ENCODE data around the gene CELF2.

The CELF2 gene

DNA sequence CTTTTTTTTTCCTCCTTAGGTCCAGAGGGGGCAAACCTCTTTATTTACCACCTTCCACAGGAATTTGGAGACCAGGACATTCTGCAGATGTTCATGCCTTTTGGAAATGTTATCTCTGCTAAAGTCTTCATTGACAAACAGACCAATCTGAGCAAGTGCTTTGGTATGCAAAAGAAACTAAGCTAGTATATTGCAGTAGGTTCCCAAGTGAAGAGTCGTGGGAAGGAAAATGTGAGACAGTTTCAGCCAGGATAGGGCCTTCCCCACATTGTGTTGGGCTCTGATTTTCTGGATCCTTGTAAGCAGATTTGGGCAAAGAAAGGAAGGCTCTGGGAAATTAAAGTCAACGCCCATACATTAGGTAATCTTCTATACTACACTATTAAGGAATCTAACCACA lies 308.1 kb downstream of the CELF2 start:
- DNase-seq (ENCODE audit: low read depth, low spot score) = no peak

GRCh38 chr10:11326241-11326640 lies 308.6 kb downstream of the CELF2 start:
- no peak for DNase-seq (ENCODE audit: low read depth, low spot score)

GRCh38 chr10:11326913-11327616 lies 309.4 kb downstream of the CELF2 start:
- no peak for DNase-seq (ENCODE audit: low read depth, low spot score)

GRCh38 chr10:11328264-11329061 lies 310.8 kb downstream of the CELF2 start:
- DNase-seq (ENCODE audit: low read depth, low spot score) = no peak

DNA sequence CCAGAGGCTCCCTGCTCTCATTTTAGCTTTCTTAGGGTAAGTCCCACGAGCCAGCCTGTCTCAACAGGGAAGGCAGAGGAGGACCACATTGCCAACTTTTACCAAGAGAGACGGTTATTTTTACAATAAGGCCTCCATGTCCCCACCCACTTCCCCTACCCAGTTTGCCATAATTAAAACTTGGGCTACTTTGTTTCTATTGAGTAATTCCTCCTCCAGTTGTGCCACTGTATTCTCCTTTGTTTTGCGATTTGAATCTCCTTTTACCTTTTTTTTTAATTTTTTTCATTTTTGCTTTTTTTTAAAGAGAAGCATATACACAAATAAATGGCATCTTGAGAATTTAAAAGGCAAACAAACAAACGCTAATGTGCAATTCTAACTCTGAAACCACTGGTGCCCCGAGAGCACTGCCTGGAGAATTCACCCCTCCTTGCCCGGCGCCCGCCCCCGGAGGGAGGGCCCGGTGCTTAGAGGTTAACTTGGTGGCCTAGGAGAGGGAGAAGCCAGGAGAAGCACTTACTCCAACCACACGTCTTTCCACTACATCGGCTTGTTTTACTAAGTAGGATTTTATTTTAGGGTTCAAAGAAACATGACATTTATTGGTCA lies 311.5 kb downstream of the CELF2 start:
- no peak for DNase-seq (ENCODE audit: low read depth, low spot score)

- DNase-seq (ENCODE audit: low read depth, low spot score) = no peak
Observed at GRCh38 chr10:11330383-11331045, 312.8 kb downstream of the CELF2 start.

GRCh38 chr10:11331046-11331577 lies 313.4 kb downstream of the CELF2 start:
- DNase-seq (ENCODE audit: low read depth, low spot score) = no peak

GRCh38 chr10:11331726-11332125 lies 314.1 kb downstream of the CELF2 start:
- DNase-seq (ENCODE audit: low read depth, low spot score) = no peak

GRCh38 chr10:11332846-11333245 lies 315.2 kb downstream of the CELF2 start:
- no peak for DNase-seq (ENCODE audit: low read depth, low spot score)

GRCh38 chr10:11334436-11334835 lies 316.8 kb downstream of the CELF2 start:
- no peak for DNase-seq (ENCODE audit: low read depth, low spot score)

DNA sequence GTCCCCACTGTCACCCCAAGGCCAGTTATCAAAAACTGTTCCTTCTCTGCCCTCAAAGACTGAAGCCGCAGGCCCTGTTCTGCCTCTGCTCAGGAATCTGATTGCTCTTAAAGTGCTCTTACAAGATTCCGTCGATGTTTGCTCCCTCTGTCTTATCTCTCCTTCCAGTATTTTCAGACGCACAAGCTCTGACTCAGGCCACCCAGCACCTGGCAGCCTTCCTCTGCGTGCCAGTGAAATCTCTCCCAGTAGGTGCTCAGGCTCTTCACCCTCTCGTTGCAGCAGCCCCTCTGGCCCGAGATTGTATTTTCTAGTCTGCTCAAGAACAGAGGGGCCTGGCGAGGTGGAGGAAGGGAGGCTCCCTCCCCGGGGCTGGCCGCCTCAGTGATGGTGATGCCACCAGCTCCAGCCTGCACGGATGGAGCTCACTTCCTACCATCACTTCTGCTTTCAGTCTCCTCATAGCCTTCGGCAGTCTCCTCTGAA lies 317.5 kb downstream of the CELF2 start:
- no peak for DNase-seq (ENCODE audit: low read depth, low spot score)

DNA sequence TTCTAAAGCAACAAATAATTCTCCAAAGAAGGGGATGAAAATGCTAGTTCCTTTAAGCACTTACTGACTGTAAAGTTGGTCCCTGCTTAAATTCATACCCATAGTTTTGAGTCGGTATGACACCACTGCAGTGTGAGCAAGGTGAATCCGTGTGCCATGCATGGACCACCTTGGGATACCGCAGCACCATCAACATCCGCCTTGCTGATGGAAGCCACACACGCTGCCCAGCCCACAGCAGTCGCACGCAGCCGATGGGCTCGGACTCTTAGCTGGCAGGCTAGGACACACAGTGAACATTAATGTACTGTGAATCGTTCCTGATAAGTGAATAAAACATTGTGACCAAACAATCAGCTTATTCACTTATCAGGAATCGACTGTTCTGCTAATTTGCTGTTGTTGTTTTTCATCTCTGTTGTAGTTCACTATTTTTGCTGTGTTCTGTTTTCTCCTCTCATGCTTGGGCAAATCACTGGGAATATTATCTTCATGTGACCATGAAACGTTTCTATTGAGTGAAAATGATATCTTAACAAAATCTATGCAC lies 318.3 kb downstream of the CELF2 start:
- no peak for DNase-seq (ENCODE audit: low read depth, low spot score)

DNA sequence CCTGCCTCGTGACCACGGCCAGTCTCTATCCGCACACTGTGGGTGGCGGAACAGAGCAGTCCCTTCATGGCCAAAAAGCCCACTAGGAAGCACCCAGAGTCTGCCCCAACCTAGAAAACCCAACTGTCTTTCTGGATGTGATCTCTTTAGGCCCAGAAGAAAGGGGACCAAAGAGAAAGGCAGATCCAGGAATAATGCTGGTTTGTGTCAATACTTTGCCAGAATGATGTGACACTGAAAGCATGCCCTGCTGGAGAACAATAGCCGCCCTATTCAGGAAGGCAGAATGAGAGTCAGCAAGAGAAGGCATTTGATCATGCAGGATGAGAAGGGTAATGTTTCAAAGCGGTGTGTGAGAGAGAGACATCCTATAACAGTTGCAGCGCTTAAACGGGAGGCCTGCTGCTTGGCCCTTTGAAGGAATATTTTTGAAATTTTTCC lies 319.1 kb downstream of the CELF2 start:
- DNase-seq (ENCODE audit: low read depth, low spot score) = no peak

GRCh38 chr10:11337516-11337915 lies 319.8 kb downstream of the CELF2 start:
- DNase-seq (ENCODE audit: low read depth, low spot score) = no peak

DNA sequence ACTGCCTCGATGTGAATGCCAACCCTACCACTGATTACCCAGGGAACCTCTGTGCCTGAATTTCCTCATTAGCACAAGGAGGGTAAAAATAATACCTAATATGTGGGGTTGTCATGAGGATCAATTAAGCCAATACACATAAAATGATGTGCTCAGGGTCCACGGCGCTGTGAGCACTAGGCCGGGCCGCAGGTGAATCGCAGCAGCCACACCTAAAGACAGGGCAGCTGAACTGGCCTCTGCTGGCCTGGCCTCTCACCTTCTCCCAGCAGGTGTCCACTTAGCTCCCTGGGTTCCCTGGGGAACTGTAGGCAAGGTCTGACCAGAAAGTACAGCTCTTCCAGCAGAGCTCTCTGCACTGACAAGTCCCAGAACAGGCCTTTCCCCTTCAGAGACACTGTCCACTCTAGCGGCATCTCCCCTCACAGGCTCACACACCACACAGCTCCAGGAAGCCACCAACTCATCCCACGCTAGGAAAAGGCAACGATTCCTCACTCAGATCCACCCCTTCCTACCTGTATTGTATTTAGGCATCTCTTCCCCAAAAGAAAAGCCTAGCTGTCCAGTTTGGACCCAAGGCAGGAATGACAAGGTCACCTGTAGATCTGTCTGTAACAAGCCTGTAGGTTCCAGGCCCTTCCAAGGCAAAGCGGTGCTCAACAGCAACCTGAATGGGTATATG lies 320.6 kb downstream of the CELF2 start:
- no peak for DNase-seq (ENCODE audit: low read depth, low spot score)

GRCh38 chr10:11339013-11339412 lies 321.3 kb downstream of the CELF2 start:
- DNase-seq (ENCODE audit: low read depth, low spot score) = no peak

DNA sequence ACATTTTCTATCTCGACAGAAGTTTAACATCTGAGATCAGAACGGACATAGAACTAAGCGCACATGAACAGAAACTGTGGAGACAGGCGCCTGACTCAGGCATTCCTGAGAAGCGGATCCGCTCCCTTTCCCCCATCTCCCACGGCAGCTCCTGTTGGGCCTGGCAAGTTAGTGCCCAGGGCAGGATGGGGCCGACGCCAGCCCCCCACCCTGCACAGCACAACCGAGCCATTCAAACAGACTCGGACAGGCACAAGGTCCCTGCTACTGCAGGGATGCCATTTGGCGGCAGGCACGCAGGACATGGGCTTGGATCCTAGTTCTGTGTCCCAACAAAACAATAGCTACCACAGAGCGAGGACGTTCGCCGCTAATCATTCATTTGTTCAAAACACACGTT lies 322.0 kb downstream of the CELF2 start:
- DNase-seq (ENCODE audit: low read depth, low spot score) = no peak

DNA sequence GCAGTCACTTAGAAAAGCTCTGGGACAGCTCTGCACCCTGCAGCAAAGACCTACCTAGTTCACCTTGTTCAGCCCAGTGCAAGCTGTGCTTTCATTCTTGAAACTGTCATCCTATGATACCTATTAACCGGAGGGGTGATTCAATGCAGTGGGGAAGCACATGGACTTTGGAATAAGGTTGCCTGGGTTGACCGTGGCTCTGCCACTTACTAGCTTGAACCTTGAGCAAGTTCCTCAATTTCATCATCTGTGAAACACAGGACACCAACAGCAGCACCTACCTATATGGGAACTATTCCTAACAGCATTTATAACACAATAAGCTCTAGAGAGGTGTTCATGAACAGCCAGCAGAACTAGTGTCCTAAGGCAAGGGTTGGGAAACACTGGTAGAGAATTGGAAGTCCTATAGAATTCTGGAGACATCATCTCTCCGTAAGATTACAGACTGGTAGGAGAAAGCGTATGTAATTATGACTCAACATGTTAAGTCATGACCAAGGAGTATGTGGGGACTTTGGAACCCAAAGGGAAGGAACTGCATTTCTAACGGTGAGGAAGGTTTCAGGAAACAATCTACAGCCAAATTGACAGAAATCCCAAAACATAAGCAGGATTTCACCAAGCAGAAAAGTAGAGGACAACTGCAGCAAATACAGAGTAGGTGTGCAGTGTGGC lies 323.8 kb downstream of the CELF2 start:
- DNase-seq (ENCODE audit: low read depth, low spot score) = no peak

- no peak for DNase-seq (ENCODE audit: low read depth, low spot score)
Observed at GRCh38 chr10:11344081-11344480, 326.4 kb downstream of the CELF2 start.

DNA sequence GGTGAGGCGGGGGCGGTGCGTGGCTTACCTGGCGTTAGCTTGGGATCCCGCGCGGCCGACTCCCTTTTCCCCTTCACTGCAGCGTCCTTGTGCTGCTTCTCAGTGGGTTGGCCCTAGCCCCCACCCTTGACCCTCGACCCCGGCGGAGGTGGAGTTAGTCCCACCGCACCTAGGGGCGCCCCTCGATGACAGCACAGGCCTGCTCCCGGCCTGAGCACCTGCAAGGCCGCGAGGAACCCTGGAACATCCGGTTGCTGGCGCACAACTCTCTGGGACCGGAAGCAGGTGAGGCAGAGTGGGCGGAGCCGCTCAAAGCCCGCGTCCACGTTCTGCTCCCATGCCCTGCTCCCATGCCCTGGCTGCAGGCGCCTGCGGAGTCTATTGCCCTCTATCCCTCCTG lies 326.9 kb downstream of the CELF2 start:
- DNase-seq (ENCODE audit: low read depth, low spot score) = no peak

Measured in brain pericyte (primary cell).